Activated naive CD4-positive, alpha-beta T cell treated with Interleukin-2 at 50 U/mL for 16 hours (primary cell): ENCODE results near the gene CMPK2.
"Not testable (repeated sequence)": the region's sequence is repeated elsewhere in the genome, so short reads cannot be mapped to it uniquely, and the experiment has no call there.

Experiments used
- DNase-seq: peaks from one replicate; pipeline ENCODE4 v3.0.0-alpha.2; 2020

Gene CMPK2, protein sequence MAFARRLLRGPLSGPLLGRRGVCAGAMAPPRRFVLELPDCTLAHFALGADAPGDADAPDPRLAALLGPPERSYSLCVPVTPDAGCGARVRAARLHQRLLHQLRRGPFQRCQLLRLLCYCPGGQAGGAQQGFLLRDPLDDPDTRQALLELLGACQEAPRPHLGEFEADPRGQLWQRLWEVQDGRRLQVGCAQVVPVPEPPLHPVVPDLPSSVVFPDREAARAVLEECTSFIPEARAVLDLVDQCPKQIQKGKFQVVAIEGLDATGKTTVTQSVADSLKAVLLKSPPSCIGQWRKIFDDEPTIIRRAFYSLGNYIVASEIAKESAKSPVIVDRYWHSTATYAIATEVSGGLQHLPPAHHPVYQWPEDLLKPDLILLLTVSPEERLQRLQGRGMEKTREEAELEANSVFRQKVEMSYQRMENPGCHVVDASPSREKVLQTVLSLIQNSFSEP

DNA sequence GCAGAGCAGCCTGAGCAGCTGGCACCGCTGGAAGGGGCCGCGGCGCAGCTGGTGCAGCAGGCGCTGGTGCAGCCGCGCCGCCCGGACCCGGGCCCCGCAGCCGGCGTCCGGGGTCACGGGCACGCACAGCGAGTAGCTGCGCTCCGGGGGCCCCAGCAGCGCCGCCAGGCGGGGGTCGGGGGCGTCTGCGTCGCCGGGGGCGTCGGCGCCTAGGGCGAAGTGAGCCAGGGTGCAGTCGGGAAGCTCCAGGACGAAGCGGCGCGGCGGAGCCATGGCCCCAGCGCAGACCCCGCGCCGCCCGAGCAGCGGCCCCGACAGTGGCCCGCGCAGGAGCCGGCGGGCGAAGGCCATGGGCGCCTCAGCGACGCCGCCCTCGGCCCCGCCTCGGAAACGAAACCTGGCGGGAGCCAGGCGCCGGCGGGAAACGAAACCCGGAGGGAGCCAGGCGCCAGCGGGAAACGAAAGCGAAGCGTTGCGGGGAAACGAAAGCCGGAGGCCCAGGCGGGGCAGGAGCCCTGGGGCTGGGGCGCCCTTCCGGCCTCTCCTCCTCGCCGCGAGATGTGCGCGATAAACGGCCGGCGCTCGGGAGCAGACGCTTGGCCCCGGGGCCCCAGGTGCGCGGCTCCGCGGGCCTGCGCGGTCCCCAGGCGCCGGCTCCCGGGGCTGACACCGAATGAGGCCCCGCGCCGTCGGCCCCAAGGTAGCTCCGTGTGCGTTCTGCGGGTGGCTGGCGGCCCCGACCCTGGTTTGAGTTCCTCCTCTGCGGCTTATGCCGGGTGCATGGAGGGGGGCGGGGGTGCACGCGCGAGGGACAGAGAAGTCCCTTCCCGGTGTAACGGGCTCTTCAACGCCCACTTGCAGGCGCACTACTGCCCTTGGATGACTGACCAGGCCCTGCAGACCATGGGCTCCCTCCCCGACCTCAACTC is at the start of gene CMPK2:
Gene CMPK2, minus strand, starts transcription at position 562 of the 929 bp plus-strand sequence. Its CDS starts 211 bp downstream, at position 351.
- peak; percentile 83 for DNase-seq

DNA sequence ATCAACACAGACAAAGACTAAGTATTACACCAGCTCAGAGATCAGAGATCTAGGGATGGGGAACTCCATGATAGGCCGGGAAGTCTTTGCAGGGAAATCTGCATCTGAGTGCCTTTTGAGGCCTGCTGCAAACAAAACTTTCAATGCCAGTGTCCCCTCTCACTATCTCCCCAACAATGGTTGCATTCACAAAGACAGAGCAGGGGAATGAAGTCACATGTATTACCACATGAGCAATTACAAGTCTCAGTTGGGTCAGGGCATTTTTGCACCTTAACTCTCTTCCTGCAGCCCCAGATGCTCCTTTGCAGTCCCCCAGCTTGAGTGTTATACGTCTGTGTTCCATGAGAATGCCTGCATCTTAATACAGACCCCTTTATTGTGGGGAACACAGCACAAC is 49.7 kb upstream of the CMPK2 start:
- DNase-seq = no peak

DNA sequence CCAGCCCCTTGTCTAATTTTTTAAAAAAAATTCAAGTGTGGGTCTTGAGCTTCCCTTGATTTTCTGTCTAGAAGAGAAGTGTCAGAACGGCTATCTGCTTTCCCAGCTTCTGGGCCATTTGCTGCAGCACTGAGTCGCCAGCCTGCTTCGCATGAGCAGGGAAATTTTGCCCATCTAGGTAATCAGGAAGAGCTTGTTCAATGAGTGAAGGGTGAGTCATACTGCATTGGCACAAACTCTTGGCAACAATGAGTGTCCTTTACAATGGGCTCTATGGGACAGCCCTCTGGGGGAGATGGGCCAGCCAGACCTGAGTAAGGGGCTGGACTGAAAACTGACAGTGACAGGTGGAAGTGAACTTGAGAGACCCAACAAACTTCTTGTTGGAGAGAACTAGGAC is 49.1 kb upstream of the CMPK2 start:
- DNase-seq = no peak

DNA sequence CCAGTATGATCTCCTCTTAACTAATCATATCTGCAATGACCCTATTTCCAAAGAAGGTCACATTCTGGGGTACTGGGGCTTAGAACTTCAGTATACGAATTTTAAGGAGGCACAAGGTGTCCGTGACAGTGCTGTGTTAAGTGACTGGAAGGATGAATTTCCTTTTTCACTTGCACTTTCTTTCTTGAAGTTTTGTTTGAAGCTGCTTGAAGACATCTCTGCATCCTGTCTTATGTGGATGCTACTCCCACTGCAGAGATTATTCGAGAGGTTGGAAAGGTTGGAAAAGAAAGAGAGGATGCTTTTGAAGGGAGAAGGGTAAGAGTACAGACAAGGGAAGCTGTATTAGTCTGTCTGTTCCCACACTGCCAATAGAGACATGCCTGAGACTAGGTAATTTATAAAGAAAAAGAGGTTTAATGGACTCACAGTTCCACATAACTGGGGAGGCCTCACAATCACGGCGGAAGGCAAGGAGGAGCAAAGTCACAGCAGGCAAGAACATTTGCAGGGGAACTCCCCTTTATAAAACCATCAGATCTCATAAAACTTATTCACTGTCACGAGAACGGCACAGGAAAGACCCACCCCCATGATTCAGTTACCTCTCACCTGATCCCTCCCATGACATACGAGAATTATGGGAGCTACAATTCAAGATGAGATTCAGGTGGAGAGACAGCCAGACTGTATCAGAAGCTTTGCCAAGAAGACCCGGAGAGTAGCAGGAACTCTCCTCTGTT is 47.9 kb upstream of the CMPK2 start:
- DNase-seq = peak; percentile 56

DNA sequence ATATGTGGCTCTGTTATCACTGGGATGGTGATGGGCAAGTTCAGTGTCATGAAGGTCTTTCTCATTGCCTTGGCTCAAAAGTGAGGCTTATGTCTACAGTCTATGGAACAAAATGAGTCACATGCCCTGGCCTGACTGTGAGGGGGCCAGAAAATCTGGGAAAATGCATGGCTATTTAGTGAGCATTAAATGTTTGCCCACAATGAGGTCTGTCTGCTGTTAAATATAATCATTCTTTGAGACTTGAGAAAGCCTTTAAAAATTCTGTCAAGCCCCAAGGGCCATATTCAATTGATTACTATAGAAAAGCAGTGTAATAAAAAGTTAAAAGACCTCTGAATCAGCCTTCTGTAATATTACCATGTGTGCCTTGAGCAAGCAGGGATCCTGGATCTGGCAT is 46.0 kb upstream of the CMPK2 start:
- DNase-seq = no peak

DNA sequence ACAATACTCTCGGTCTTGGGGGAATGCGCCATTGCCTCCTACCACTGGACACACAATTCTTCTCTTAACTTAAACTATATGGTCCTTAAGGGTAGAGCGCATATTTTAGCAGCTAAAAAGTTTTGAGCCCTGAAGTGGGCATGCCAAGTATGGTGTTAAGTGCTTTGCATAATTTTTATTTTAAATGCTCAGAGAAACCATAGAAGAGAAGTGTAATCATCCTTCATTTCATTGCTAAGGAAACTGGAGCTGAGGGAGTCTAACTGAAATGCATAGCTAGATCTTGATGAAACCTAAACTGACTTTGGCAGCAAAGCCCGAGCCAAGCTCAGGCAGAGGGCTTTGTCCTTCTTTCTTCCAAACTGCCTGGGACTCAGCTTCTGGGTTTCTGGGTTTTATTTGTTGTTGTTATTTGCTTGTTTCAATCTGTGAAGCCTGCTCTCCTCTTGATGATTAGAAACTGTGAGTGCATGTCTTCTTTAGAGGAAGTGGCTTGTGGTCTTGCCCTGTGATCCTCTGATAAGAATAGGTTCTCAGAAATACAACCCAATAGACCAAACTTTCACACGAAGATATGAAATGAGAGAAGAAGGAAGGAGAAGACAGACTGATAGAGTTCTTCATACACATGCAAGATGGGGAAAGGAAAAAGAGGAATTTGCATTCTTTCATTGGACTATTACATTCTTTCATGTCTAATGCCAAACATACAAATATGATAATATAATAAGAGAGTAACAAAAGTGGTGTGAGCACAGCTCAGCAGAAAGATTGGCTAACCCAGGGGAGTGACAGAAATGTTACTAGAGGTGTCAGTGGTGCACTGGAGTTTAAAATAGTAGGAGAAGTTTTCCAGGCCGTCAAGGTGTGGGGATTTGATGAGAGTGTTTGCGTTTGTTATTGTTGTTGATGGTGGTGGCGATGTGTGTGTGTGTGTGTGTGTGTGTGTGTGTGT is 44.0 kb upstream of the CMPK2 start:
- peak; percentile 14 for DNase-seq

DNA sequence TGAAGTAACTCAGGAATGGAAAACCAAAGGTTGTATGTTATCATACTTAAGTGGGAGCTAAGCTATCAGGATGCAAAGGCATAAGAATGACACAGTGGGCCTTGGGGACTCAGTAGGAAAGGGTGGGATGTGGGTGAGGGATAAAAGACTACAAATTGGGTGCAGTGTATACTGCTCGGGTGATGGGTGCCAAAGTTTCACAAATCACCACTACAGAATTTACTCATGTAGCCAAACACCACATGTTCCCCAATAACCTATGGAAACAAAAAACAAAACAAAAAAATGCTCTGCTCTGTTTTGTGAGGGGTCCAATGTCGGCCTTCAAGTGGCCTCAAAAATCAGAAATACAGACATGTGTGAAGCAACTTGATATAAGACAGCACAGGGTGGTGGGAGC is 42.6 kb upstream of the CMPK2 start:
- no peak for DNase-seq

DNA sequence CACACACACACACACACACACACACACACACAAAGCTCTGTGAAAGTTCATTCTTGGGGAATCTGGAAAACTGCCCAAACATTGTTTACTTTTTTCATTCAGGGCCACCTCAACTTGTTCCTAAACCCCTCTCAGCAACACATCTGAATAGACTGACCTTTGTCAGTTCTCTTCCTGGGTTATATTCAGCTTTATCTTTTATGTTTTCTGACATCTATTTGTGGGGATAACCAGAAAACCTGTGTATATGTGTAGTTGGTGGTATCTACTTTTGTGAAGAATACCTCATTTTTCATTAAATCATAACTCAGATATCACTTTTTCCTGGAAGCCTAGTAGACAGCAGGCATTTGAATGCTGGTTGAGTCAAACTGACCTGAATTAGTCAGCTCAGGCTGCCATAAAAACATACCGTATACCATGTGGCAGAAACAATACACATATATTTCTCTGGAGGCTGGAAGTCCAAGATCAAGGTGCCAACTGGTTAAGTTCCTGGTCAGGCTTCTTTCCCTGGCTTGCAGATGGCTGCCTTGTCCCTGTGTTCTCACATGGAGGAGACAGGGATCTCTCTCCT is 40.5 kb upstream of the CMPK2 start:
- no peak for DNase-seq

DNA sequence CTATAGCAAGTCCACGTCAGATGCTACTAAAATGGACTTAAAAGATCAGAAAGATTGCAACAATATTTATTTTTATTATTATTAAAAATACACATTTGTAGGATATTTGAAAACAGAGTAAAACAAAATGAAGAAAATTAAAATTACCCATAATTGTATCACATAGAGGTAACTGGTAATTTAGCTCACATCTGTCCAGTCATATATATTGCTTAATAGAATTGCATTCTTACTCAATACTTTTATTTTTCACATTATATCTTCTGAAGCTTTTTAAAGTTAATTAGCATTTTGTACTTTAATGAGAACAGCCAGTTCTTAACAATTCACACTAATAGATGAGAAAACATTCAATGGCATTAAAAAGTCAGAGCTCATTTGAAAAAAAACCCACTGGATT is 40.0 kb upstream of the CMPK2 start:
- DNase-seq = no peak

DNA sequence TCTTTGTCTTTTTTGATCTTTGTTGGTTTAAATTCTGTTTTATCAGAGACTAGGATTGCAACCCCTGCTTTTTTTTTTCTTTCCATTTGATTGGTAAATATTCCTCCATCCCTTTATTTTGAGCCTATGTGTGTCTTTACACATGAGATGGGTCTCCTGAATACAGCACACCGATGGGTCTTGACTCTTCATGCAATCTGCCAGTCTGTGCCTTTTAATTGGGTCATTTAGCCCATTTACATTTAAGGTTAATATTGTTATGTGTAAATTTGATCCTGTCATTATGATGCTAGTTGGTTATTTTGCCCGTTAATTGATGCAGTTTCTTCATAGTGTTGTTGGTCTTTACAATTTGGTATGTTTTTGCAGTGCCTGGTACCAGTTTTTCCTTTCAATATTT is 36.9 kb upstream of the CMPK2 start:
- not testable (repeated sequence) for DNase-seq

DNA sequence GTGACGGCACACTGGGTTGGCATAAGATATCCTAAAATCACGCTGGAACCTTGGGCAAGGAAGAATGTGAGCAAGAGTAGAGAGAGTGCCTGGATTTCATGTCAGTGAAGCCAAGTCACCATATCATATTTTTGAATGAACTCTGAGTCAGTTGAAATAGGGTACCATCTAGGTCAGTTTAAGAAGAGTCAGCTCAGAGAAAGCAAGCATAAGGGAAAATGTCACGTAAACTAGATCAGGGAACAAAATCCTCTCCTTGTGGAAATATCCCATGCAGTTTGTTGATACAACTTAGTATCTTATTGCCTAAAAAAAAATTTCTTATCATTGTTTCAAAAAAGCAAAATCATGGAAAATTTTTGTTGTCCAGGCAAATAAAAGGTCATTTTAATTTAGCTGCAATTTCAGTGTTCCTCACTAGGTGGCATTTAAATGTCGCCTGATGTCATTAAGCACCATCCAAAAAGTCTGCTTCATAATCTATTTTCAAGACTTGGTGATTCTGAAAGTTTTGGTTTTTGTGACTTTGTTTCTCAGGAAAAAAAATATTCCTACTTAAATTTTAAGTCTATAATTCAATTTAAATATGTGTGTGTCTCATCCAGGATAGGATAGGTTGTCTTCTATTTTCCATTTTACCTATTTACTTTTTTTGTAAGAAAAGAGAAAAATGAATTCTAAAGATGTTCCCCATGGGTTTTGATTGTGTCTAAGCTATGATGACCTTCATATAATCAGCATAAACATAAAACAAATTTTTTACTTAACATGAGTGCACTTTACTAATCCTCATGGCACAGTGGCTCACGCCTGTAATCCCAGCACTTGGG is 31.4 kb upstream of the CMPK2 start:
- no peak for DNase-seq

DNA sequence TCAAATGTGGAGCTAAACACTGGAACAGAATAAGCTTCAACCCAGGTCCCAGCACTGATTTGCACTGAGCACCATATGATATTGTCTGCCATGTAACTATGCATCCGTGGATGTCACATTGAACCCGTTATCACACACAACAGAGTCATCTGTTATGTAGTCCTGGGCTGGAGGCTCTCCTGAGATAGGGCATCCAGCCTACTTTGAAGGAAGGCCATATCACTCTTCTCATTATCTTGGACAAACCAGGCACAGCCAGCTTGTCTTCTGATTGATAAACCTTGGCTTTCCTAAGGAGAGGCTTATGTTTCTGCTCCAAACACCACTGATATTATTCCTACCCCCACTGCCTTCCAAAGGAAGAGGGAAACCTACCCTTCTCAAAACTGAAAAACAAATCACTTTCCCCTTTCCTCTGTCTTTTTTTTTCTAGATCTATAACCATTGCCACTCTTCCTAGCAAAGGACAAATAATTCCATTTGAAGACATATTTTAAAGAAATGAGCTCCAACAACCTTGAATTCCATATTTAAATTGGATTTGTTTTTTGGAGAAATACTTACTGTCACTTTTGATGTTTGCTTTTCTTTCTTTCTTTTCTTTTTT is 28.3 kb upstream of the CMPK2 start:
- no peak for DNase-seq

DNA sequence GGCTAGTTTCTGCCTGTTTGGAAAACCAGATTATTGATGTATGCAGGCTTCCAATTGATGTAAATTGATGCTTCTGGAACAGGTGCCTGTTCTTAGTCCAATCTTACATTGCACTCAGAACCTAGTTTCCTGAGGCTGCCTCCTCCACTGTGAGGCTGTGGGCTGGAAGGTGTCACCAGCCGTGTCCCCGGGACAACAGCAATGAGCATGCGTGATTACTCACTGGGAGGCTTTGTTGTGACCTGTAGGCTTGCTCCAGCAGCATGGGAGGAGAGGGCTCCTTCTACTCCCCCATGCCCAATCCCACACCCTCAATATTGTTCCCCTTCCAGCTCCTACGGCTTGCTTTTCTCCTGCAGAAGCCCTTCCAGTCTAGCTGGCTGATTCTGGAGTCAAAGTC is 23.0 kb upstream of the CMPK2 start:
- no peak for DNase-seq

DNA sequence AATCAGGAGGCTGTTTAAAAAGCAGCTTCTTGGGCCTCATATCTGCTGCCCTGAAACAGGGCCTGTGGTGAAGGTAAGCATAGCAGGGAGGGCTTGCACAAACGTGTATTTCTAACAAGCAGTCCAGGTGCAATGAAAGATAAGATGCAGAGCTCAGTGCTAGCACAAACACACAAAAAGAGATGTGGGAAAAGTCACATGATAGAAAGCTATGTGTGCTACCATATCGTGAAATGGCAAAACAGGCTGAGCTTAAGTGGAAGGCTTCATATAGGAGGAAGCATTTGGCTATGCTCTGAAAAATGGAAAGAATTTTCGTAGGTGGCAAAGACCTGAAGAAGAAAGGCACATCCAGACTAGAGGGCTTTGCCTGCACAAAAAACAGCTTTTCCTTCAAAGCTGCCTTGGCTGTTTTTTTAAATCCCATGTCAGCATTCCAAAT is 22.1 kb upstream of the CMPK2 start:
- no peak for DNase-seq

DNA sequence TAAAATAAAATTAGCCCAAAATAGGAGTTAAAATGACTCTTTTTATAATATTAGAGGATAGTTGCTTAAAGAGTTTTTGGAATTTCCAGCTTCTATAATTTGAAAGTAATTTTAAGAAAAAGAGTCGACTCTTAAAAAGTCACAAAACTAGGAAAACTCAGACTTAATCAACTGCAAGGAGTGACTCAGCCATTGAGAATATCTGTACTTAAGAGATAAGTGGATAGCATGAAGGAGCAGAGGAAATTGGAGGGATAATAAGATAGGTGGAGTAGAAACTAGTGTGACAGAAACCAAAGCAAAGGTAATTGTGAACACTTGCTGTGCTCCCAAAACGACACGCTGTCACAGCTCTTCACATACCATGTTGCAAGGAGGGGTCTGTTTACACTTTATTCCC is 20.3 kb upstream of the CMPK2 start:
- no peak for DNase-seq

DNA sequence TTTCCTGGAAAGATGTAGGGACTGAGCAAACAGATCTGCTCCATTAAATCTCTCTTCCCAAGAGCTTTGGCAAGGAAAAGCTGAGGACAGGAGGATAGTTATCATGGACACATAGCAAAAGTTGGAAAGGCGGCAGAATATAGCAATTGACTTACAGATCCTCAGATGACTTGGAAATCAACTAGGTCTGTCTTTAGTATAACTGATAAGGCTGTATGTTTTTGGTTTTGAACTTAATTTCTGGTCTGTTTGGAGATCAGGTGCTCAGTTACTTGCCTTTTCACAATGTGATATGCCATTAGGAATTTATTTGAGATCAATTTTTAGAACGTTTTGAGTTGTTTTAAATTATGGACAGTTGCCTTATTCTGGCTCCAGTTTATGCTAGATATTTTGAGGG is 19.8 kb upstream of the CMPK2 start:
- no peak for DNase-seq

DNA sequence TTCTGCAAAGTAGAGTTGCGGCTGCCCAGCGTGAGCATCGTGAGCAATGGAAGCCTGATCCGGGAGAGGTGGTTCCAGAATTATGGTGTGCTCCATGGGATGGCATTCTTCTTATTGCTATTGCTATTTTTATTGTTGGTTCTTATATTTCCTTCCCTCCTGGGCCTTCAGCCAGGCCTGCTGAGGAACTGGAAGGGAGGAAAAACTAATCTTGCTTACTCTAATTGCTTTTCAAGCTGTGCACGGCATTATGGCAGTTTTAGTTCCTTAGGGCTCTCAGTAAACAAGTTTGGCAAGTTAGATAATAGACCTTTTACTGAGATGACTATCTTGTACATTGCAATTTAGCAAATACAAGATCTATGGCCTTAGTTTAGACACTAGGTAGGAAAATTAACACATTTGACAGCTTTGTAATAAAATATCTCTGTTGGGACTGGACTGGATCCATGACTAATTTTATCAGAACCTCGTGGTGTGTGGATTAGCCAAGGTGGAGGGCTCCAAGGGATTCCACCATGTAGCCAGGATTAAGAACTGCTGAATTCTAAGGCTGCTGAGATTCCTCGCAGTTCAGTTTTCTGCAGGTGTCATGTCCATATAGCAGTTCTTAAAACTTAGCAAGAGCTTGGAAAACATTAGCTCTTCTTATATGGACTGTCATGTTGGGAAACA is 17.9 kb upstream of the CMPK2 start:
- DNase-seq = no peak

DNA sequence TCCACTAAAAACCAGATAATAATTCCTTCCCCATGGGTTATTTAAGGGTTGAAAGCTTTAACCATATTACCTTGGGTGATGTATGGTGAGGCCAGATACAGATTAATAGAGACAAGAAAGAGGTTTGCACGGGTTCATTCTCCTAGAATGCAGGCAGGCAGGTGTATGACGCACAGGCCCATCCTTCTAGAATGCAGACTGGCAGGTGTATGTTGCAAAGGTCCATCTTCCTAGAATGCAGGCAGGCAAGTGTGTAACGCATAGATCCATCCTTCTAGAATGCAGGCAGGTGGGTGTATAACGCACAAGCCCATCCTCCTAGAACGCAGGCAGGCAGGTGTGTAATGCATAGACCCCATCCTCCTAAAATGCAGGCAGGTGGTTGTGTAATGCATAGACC is 15.8 kb upstream of the CMPK2 start:
- DNase-seq = no peak

DNA sequence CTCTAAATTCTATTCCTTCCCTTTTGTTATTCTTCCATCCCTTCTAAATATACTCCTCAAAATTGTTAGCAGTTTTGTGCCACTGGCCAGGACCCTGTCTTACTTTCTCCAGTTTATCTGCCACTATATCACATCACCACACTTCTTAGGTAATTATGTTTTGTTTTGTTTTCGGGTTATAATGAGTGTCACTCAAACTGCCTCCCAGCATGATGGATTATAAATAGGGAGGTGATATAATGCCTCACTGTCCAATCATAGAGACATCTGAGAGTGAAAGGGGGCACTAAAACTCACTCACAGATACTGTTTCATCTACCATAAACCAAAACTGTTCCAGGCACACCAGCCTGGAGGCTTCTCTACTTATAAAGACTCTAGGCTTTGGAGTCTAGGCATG is 15.3 kb upstream of the CMPK2 start:
- no peak for DNase-seq
